Measurements from ENCODE around the gene PCDHA10.
A peak's percentile ranks its signal among the peaks of the same experiment; 100 is the strongest.
"Not testable (repeated sequence)": the region's sequence is repeated elsewhere in the genome, so short reads cannot be mapped to it uniquely, and the experiment has no call there.

Gene PCDHA10

DNA sequence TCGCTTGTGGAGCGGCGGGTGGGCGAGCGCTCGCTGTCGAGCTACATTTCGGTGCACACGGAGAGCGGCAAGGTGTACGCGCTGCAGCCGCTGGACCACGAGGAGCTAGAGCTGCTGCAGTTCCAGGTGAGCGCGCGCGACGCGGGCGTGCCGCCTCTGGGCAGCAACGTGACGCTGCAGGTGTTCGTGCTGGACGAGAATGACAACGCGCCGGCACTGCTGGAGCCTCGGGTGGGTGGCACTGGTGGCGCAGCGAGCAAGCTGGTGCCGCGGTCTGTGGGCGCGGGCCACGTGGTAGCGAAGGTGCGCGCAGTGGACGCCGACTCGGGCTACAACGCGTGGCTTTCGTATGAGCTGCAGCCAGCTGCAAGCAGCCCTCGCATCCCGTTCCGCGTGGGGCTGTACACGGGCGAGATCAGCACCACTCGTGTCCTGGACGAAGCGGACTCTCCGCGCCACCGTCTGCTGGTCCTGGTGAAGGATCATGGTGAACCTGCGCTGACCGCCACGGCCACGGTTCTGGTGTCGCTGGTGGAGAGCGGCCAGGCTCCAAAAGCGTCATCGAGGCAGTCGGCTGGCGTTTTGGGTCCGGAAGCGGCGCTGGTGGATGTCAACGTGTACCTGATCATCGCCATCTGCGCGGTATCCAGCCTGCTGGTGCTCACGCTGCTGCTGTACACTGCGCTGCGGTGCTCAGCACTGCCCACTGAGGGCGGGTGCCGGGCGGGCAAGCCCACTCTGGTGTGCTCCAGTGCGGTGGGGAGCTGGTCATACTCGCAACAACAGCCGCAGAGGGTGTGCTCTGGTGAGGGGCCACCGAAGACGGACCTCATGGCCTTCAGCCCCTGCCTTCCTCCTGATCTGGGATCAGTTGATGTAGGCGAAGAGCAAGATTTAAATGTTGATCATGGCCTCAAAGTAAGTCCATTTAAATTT is 12.6 kb upstream of the PCDHA10 start:
- Histone ChIP-seq H3K27ac (ENCODE audit: low read depth, low read length) (no peak overlapping the region), H3K4me3 (ENCODE audit: low read depth in 1 of 5, low read length in 5 of 5) (no peak overlapping the region), H3K9me3 (ENCODE audit: control insufficient read depth in 5 of 5, low read length in 5 of 5) (peaks cover 5 to 24% (median 13%) of the 10 kb centered on the region in 5 donors), H3K36me3 (ENCODE audit: control insufficient read depth in 5 of 5, insufficient read depth in 5 of 5, low read length in 5 of 5) (no peaks in the 10 kb centered on the region), H3K9ac (ENCODE audit: low read length in 5 of 5) (no peak overlapping the region), H3K4me1 (ENCODE audit: control insufficient read depth in 5 of 5, insufficient read depth in 5 of 5, low read length in 5 of 5) (no peaks in the 10 kb centered on the region), H3K27me3 (ENCODE audit: control insufficient read depth in 5 of 5, insufficient read depth in 4 of 5, low read length in 5 of 5) (peaks cover 0 to 2% (median 0%) of the 10 kb centered on the region in 5 donors)

DNA sequence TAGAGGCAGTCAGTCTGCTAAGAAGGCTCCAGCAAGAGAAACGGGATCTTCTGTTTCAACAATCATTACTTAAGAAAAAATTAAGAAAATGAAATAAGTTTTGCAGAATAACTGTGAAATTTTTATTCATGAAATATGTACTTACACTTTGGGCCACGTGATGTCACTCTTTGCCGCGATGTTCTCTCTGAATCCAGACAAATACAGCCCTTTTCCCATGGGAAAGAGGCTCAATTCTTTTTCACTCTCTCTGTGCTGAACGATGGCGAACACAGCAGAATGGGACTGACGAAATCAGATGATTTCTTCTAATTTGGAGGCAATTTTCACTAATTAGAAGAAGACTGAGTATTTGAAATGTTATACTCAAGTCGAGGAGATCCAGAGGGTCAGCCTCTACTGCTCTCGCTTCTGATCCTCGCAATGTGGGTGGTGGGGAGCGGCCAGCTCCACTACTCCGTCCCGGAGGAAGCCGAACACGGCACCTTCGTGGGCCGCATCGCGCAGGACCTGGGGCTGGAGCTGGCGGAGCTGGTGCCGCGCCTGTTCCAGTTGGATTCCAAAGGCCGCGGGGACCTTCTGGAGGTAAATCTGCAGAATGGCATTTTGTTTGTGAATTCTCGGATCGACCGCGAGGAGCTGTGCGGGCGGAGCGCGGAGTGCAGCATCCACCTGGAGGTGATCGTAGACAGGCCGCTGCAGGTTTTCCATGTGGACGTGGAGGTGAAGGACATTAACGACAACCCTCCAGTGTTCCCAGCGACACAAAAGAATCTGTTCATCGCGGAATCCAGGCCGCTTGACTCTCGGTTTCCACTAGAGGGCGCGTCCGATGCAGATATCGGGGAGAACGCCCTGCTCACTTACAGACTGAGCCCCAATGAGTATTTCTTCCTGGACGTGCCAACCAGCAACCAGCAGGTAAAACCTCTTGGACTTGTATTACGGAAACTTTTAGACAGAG is 7.3 kb upstream of the PCDHA10 start, which contains the start of gene PCDHA9:
PCDHA9 (plus strand) TSS at position 244 of the 964 bp plus-strand sequence; CDS start at position 358, 114 bp downstream.
- peak within 1 kb of the TSS in 1 of 5 donors; percentile 42 for H3K4me3 ChIP-seq (ENCODE audit: low read depth in 1 of 5, low read length in 5 of 5)
- H3K9ac ChIP-seq (ENCODE audit: low read length in 5 of 5); H3K4me1 ChIP-seq (ENCODE audit: control insufficient read depth in 5 of 5, insufficient read depth in 5 of 5, low read length in 5 of 5); H3K27me3 ChIP-seq (ENCODE audit: control insufficient read depth in 5 of 5, insufficient read depth in 4 of 5, low read length in 5 of 5); H3K27ac ChIP-seq (ENCODE audit: low read depth, low read length); H3K36me3 ChIP-seq (ENCODE audit: control insufficient read depth in 5 of 5, insufficient read depth in 5 of 5, low read length in 5 of 5): not testable (repeated sequence)
- peaks cover under 1 to 19% (median 9%) of the 10 kb centered on the region in 5 donors for H3K9me3 ChIP-seq (ENCODE audit: control insufficient read depth in 5 of 5, low read length in 5 of 5)

DNA sequence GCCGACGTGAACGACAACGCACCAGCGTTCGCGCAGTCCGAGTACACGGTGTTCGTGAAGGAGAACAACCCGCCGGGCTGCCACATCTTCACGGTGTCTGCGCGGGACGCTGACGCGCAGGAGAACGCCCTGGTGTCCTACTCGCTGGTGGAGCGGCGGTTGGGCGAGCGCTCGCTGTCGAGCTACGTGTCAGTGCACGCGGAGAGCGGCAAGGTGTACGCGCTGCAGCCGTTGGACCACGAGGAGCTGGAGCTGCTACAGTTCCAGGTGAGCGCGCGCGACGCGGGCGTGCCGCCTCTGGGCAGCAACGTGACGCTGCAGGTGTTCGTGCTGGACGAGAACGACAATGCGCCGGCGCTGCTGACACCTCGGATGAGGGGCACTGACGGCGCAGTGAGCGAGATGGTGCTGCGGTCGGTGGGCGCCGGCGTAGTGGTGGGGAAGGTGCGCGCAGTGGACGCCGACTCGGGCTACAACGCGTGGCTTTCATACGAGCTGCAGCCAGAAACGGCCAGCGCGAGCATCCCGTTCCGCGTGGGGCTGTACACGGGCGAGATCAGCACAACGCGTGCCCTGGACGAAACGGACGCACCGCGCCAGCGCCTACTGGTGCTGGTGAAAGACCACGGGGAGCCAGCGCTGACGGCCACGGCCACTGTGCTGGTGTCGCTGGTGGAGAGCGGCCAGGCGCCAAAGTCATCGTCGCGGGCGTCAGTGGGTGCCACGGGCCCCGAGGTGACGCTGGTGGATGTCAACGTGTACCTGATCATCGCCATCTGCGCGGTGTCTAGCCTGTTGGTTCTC is 5.7 kb upstream of the PCDHA10 start:
- not testable (repeated sequence) for H3K9ac ChIP-seq (ENCODE audit: low read length in 5 of 5); H3K27ac ChIP-seq (ENCODE audit: low read depth, low read length); H3K4me1 ChIP-seq (ENCODE audit: control insufficient read depth in 5 of 5, insufficient read depth in 5 of 5, low read length in 5 of 5); H3K27me3 ChIP-seq (ENCODE audit: control insufficient read depth in 5 of 5, insufficient read depth in 4 of 5, low read length in 5 of 5); H3K36me3 ChIP-seq (ENCODE audit: control insufficient read depth in 5 of 5, insufficient read depth in 5 of 5, low read length in 5 of 5)
- Histone ChIP-seq H3K4me3 (ENCODE audit: low read depth in 1 of 5, low read length in 5 of 5) (peak overlapping the region in 1 of 5 donors; percentile 22), H3K9me3 (ENCODE audit: control insufficient read depth in 5 of 5, low read length in 5 of 5) (peaks cover 0 to 17% (median 9%) of the 10 kb centered on the region in 5 donors)

DNA sequence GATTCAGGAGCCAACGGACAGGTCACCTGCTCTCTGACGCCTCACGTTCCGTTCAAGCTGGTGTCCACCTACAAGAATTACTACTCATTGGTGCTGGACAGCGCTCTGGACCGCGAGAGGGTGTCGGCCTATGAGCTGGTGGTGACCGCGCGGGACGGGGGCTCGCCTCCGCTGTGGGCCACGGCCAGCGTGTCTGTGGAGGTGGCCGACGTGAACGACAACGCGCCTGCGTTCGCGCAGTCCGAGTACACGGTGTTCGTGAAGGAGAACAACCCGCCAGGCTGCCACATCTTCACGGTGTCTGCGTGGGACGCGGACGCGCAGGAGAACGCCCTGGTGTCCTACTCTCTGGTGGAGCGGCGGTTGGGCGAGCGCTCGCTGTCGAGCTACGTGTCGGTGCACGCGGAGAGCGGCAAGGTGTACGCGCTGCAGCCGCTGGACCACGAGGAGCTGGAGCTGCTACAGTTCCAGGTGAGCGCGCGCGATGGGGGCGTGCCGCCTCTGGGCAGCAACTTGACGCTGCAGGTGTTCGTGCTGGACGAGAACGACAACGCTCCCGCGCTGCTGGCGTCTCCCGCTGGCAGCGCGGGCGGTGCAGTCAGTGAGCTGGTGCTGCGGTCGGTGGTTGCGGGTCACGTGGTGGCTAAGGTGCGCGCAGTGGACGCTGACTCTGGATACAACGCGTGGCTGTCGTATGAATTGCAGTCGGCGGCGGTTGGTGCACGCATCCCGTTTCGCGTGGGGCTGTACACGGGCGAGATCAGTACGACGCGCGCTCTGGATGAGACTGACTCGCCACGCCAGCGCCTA is 1.7 kb downstream of the PCDHA10 start:
- no peaks in the 10 kb centered on the region for H3K4me1 ChIP-seq (ENCODE audit: control insufficient read depth in 5 of 5, insufficient read depth in 5 of 5, low read length in 5 of 5)
- H3K27me3 ChIP-seq (ENCODE audit: control insufficient read depth in 5 of 5, insufficient read depth in 4 of 5, low read length in 5 of 5) = peaks cover 0 to 14% (median 4%) of the 10 kb centered on the region in 5 donors
- H3K36me3 ChIP-seq (ENCODE audit: control insufficient read depth in 5 of 5, insufficient read depth in 5 of 5, low read length in 5 of 5) = no peaks in the 10 kb centered on the region
- H3K27ac ChIP-seq (ENCODE audit: low read depth, low read length) = no peak overlapping the region
- H3K9ac ChIP-seq (ENCODE audit: low read length in 5 of 5) = no peak overlapping the region
- H3K4me3 ChIP-seq (ENCODE audit: low read depth in 1 of 5, low read length in 5 of 5) = peak overlapping the region in 1 of 5 donors; percentile 29
- H3K9me3 ChIP-seq (ENCODE audit: control insufficient read depth in 5 of 5, low read length in 5 of 5) = peaks cover 0 to 29% (median 20%) of the 10 kb centered on the region in 5 donors

DNA sequence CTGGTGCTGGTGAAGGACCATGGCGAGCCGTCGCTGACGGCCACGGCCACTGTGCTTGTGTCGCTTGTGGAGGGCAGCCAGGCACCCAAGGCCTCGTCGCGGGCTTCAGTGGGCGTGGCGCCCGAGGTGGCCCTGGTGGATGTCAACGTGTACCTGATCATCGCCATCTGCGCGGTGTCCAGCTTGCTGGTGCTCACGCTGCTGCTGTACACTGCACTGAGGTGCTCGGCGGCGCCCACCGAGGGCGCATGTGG is 2.2 kb downstream of the PCDHA10 start:
- H3K4me1 ChIP-seq (ENCODE audit: control insufficient read depth in 5 of 5, insufficient read depth in 5 of 5, low read length in 5 of 5) = no peaks in the 10 kb centered on the region
- peaks cover 0 to 35% (median 26%) of the 10 kb centered on the region in 5 donors for H3K9me3 ChIP-seq (ENCODE audit: control insufficient read depth in 5 of 5, low read length in 5 of 5)
- H3K4me3 ChIP-seq (ENCODE audit: low read depth in 1 of 5, low read length in 5 of 5) = peak overlapping the region in 1 of 5 donors; percentile 29
- H3K27ac ChIP-seq (ENCODE audit: low read depth, low read length) = no peak overlapping the region
- H3K9ac ChIP-seq (ENCODE audit: low read length in 5 of 5) = no peak overlapping the region
- H3K27me3 ChIP-seq (ENCODE audit: control insufficient read depth in 5 of 5, insufficient read depth in 4 of 5, low read length in 5 of 5) = peaks cover 0 to 14% (median 6%) of the 10 kb centered on the region in 5 donors
- H3K36me3 ChIP-seq (ENCODE audit: control insufficient read depth in 5 of 5, insufficient read depth in 5 of 5, low read length in 5 of 5) = no peaks in the 10 kb centered on the region

DNA sequence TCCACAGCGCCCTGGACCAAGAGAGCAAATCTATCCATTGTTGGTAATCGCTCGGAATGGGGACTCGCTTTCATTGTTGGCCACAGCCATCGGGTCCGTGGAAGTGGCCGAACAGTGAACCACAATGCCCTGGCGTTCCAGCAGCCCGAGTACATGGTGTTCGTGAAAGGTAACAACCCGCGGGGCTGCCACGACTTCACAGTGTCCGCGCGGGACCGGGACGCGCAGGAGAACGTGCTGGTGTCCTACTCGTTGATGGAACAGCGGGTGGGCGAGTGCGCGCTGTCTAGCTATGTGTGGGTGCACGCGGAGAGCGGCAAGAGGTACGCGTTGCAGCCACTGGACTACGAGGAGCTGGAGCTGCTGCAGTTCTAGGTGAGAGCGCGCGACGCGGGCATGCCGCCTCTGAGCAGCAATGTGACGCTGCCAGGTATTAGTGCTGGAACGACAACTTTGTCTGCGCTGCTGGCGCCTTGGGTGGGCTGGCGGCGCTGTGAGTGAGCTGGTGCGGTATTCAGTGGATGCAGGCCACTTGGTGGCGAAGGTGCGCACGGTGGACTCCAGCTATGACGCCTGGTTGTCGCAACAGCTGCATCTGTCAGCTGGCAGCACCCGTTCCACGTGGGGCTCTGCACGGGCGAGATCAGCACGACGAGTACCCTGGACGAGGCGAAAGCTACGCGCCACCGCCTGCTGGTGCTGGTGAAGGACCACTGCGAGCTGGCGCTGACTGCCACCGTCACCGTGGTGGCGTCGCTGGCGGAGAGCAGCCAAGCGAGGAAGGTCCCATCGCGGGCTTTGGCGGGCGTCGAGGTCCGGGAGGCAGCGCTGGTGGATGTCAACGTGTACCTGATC is 7.0 kb downstream of the PCDHA10 start:
- no peak overlapping the region for H3K27ac ChIP-seq (ENCODE audit: low read depth, low read length)
- no peaks in the 10 kb centered on the region for H3K36me3 ChIP-seq (ENCODE audit: control insufficient read depth in 5 of 5, insufficient read depth in 5 of 5, low read length in 5 of 5)
- H3K4me1 ChIP-seq (ENCODE audit: control insufficient read depth in 5 of 5, insufficient read depth in 5 of 5, low read length in 5 of 5) = no peaks in the 10 kb centered on the region
- peaks cover 0 to 13% (median 10%) of the 10 kb centered on the region in 5 donors for H3K27me3 ChIP-seq (ENCODE audit: control insufficient read depth in 5 of 5, insufficient read depth in 4 of 5, low read length in 5 of 5)
- H3K9me3 ChIP-seq (ENCODE audit: control insufficient read depth in 5 of 5, low read length in 5 of 5) = peaks cover 0 to 28% (median 21%) of the 10 kb centered on the region in 5 donors
- H3K9ac ChIP-seq (ENCODE audit: low read length in 5 of 5) = no peak overlapping the region
- no peak overlapping the region for H3K4me3 ChIP-seq (ENCODE audit: low read depth in 1 of 5, low read length in 5 of 5)

DNA sequence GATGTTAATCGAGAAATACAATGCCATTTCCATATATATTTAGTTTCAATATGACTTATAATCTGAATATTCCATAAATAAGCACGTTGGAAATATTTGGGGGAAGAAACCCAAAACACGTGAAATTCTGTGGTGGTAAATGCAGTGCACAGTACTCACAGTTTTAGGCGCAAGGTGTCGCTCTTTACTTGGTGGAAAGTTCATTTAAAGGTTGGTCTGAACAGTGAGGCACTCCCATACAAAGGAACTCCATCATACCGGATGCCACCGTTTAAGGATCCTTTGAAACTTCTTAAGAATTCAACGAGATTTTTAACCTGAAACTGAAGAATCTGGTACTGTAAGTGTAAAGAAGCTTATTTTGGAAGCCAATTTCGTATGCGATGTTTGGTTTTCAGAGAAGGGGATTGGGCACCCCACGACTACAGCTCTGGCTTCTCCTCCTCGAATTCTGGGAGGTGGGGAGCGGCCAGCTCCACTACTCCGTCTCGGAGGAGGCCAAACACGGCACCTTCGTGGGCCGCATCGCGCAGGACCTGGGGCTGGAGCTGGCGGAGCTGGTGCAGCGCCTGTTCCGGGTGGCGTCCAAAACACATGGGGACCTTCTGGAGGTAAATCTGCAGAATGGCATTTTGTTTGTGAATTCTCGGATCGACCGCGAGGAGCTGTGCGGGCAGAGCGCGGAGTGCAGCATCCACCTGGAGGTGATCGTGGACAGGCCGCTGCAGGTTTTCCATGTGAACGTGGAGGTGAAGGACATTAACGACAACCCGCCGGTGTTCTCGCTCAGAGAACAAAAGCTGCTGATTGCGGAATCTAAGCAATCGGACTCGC is 13.2 kb downstream of the PCDHA10 start, which contains the start of gene PCDHA11:
PCDHA11 (plus strand) TSS at position 237 of the 834 bp plus-strand sequence; CDS start at position 384, 147 bp downstream.
- Histone ChIP-seq H3K4me3 (ENCODE audit: low read depth in 1 of 5, low read length in 5 of 5) (peak within 1 kb of the TSS in 3 of 5 donors; percentile 17 to 42 (median 22)), H3K36me3 (ENCODE audit: control insufficient read depth in 5 of 5, insufficient read depth in 5 of 5, low read length in 5 of 5) (no peaks in the 10 kb centered on the region), H3K27ac (ENCODE audit: low read depth, low read length) (no peak within 1 kb of the TSS), H3K4me1 (ENCODE audit: control insufficient read depth in 5 of 5, insufficient read depth in 5 of 5, low read length in 5 of 5) (no peaks in the 10 kb centered on the region), H3K9me3 (ENCODE audit: control insufficient read depth in 5 of 5, low read length in 5 of 5) (peaks cover 2 to 23% (median 15%) of the 10 kb centered on the region in 5 donors), H3K9ac (ENCODE audit: low read length in 5 of 5) (no peak within 1 kb of the TSS), H3K27me3 (ENCODE audit: control insufficient read depth in 5 of 5, insufficient read depth in 4 of 5, low read length in 5 of 5) (peaks cover 0 to 13% (median 4%) of the 10 kb centered on the region in 5 donors)

DNA sequence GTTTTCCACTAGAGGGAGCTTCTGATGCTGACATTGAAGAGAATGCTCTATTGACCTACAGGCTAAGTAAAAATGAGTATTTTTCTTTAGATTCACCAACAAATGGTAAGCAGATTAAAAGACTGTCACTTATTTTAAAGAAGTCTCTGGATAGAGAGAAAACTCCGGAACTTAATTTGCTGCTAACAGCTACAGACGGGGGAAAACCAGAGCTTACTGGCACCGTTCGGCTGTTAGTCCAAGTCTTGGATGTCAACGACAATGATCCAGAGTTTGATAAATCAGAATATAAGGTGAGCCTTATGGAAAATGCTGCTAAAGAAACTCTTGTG is 13.8 kb downstream of the PCDHA10 start:
- H3K9me3 ChIP-seq (ENCODE audit: control insufficient read depth in 5 of 5, low read length in 5 of 5) = peaks cover 2 to 23% (median 15%) of the 10 kb centered on the region in 5 donors
- no peak overlapping the region for H3K9ac ChIP-seq (ENCODE audit: low read length in 5 of 5)
- H3K27me3 ChIP-seq (ENCODE audit: control insufficient read depth in 5 of 5, insufficient read depth in 4 of 5, low read length in 5 of 5) = peaks cover 0 to 13% (median 4%) of the 10 kb centered on the region in 5 donors
- no peaks in the 10 kb centered on the region for H3K36me3 ChIP-seq (ENCODE audit: control insufficient read depth in 5 of 5, insufficient read depth in 5 of 5, low read length in 5 of 5)
- no peak overlapping the region for H3K27ac ChIP-seq (ENCODE audit: low read depth, low read length)
- H3K4me1 ChIP-seq (ENCODE audit: control insufficient read depth in 5 of 5, insufficient read depth in 5 of 5, low read length in 5 of 5) = no peaks in the 10 kb centered on the region
- peak overlapping the region in 2 of 5 donors; percentile 22 to 27 for H3K4me3 ChIP-seq (ENCODE audit: low read depth in 1 of 5, low read length in 5 of 5)
